ENCODE results near the gene FAM193A. TPM values are rescaled to one million over a fixed set of nuclear protein-coding genes. Genes with fewer than 3 reads are reported as not detected.

Gene FAM193A
- polyA plus RNA-seq, 1 donor (not counting 4 experiments of a cell fraction or from before 2014, with no cell fraction given), result 3.6 TPM

DNA sequence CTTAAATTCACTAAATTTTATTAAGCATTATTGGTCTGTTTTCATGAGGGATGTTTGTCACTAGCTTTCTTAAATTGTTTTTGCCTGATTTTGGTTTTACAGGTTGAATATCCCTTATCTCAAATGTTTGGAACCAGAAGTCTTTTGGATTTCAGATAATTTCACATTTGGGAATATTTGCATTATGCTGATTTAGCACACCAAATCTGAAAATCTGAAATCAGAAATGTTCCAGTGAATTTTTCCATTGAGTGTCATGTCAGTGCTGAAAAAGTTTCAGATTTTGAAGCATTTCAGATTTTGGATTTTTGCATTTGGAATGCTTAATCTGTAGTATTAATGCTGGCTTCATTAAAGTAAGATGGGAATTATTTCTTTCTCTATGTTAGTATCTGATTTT is 14.7 kb downstream of the FAM193A start:
- DNase-seq (ENCODE audit: low read depth, low spot score), result no peak
- H3K9me3 ChIP-seq (ENCODE audit: control insufficient read depth, low read depth, low read length), result no peaks in the 10 kb centered on the region
- FAIRE-seq, result no peak
- peaks cover 7% of the 10 kb centered on the region for H3K4me1 ChIP-seq (ENCODE audit: control insufficient read depth, extremely low read depth, insufficient read depth, low read length)
- no peak overlapping the region for H3K4me3 ChIP-seq (ENCODE audit: control insufficient read depth in 2 of 3, extremely low read depth in 1 of 3, insufficient read depth in 2 of 3, low read depth in 1 of 3, low read length in 3 of 3)
- H3K9me1 ChIP-seq (ENCODE audit: control insufficient read depth, extremely low read depth, insufficient read depth, low read length), result no peaks in the 10 kb centered on the region
- H3K27me3 ChIP-seq (ENCODE audit: control insufficient read depth, extremely low read depth, insufficient read depth, low read length), result no peaks in the 10 kb centered on the region
- dilution Hi-C loops (cut with MboI; ENCODE audit: extremely low pct_ligation_motif_present, low sequenced_read_pairs), result no loop called here
- peaks cover 2% of the 10 kb centered on the region for H4K20me1 ChIP-seq (ENCODE audit: control insufficient read depth, extremely low read depth, insufficient read depth, low read length)
- H2AFZ ChIP-seq (ENCODE audit: control insufficient read depth, low read length), result no peak overlapping the region
- H3K36me3 ChIP-seq (ENCODE audit: control insufficient read depth in 2 of 2, extremely low read depth in 1 of 2, insufficient read depth in 2 of 2, low read length in 2 of 2), result no peaks in the 10 kb centered on the region
- no peak overlapping the region for H3K27ac ChIP-seq (ENCODE audit: control insufficient read depth, insufficient read depth, low read length)
- no peak overlapping the region for H3K4me2 ChIP-seq (ENCODE audit: control insufficient read depth, extremely low read depth, insufficient read depth, low read depth, low read length)
- TF ChIP-seq, protein P1, sequence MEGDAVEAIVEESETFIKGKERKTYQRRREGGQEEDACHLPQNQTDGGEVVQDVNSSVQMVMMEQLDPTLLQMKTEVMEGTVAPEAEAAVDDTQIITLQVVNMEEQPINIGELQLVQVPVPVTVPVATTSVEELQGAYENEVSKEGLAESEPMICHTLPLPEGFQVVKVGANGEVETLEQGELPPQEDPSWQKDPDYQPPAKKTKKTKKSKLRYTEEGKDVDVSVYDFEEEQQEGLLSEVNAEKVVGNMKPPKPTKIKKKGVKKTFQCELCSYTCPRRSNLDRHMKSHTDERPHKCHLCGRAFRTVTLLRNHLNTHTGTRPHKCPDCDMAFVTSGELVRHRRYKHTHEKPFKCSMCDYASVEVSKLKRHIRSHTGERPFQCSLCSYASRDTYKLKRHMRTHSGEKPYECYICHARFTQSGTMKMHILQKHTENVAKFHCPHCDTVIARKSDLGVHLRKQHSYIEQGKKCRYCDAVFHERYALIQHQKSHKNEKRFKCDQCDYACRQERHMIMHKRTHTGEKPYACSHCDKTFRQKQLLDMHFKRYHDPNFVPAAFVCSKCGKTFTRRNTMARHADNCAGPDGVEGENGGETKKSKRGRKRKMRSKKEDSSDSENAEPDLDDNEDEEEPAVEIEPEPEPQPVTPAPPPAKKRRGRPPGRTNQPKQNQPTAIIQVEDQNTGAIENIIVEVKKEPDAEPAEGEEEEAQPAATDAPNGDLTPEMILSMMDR (optimal IDR thresholded peaks at IDR 0.05 in 1 of 3, IDR thresholded peaks at IDR 0.05 in 1 of 3, conservative IDR thresholded peaks at IDR 0.05 in 1 of 3; ENCODE audit: extremely low read depth in 1 of 3, insufficient read depth in 2 of 3, low read length in 3 of 3), result no peak
- no peak for TF ChIP-seq EZH2 (IDR thresholded peaks at IDR 0.05; ENCODE audit: low read length)
- peaks cover 94% of the 10 kb centered on the region for H3K79me2 ChIP-seq (ENCODE audit: control insufficient read depth, insufficient read depth, low read length)
- H3K9ac ChIP-seq (ENCODE audit: control insufficient read depth, extremely low read depth, insufficient read depth, low read length), result no peak overlapping the region

DNA sequence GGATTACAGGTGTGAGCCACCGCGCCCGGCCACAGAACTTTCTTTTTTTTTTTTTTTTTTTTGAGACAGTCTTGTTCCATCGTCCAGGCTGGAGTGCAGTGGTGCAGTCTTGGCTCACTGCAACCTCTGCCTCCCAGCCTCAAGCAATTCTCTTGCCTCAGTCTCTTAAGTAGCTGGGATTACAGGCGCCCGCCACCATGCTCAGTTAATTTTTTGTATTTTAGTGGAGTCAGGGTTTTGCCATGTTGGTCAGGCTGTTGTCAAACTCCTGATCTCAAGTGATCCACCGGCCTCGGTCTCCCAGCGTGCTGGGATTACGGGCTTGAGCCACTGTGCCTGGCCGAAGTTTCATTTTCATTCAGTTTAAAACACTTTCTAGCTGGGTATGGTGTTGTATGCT is 16.4 kb downstream of the FAM193A start:
- H3K4me2 ChIP-seq (ENCODE audit: control insufficient read depth, extremely low read depth, insufficient read depth, low read depth, low read length), result no peak overlapping the region
- no peak for FAIRE-seq
- H3K36me3 ChIP-seq (ENCODE audit: control insufficient read depth in 2 of 2, extremely low read depth in 1 of 2, insufficient read depth in 2 of 2, low read length in 2 of 2), result no peaks in the 10 kb centered on the region
- H3K27me3 ChIP-seq (ENCODE audit: control insufficient read depth, extremely low read depth, insufficient read depth, low read length), result no peaks in the 10 kb centered on the region
- peaks cover 93% of the 10 kb centered on the region for H3K79me2 ChIP-seq (ENCODE audit: control insufficient read depth, insufficient read depth, low read length)
- H3K9ac ChIP-seq (ENCODE audit: control insufficient read depth, extremely low read depth, insufficient read depth, low read length), result no peak overlapping the region
- DNase-seq (ENCODE audit: low read depth, low spot score), result no peak
- peaks cover 2% of the 10 kb centered on the region for H4K20me1 ChIP-seq (ENCODE audit: control insufficient read depth, extremely low read depth, insufficient read depth, low read length)
- TF ChIP-seq, protein P1 (optimal IDR thresholded peaks at IDR 0.05 in 1 of 3, IDR thresholded peaks at IDR 0.05 in 1 of 3, conservative IDR thresholded peaks at IDR 0.05 in 1 of 3; ENCODE audit: extremely low read depth in 1 of 3, insufficient read depth in 2 of 3, low read length in 3 of 3), result no peak
- no peak for TF ChIP-seq EZH2 (IDR thresholded peaks at IDR 0.05; ENCODE audit: low read length)
- H3K4me3 ChIP-seq (ENCODE audit: control insufficient read depth in 2 of 3, extremely low read depth in 1 of 3, insufficient read depth in 2 of 3, low read depth in 1 of 3, low read length in 3 of 3), result no peak overlapping the region
- H3K9me1 ChIP-seq (ENCODE audit: control insufficient read depth, extremely low read depth, insufficient read depth, low read length), result no peaks in the 10 kb centered on the region
- H2AFZ ChIP-seq (ENCODE audit: control insufficient read depth, low read length), result no peak overlapping the region
- dilution Hi-C loops (cut with MboI; ENCODE audit: extremely low pct_ligation_motif_present, low sequenced_read_pairs), result no loop called here
- no peaks in the 10 kb centered on the region for H3K9me3 ChIP-seq (ENCODE audit: control insufficient read depth, low read depth, low read length)
- H3K27ac ChIP-seq (ENCODE audit: control insufficient read depth, insufficient read depth, low read length), result no peak overlapping the region
- peaks cover 7% of the 10 kb centered on the region for H3K4me1 ChIP-seq (ENCODE audit: control insufficient read depth, extremely low read depth, insufficient read depth, low read length)
